Measurements from ENCODE around the gene ALDH4A1.
"Not testable (repeated sequence)": the region's sequence is repeated elsewhere in the genome, so short reads cannot be mapped to it uniquely, and the experiment has no call there.

Gene ALDH4A1

GRCh38 chr1:18877282-18877681 lies 25.1 kb downstream of the ALDH4A1 start:
- DNase-seq (ENCODE audit: low read depth): no peak

GRCh38 chr1:18876210-18876609 lies 26.1 kb downstream of the ALDH4A1 start:
- no peak for DNase-seq (ENCODE audit: low read depth)

- DNase-seq (ENCODE audit: low read depth): no peak
These were observed 26.6 kb downstream of the ALDH4A1 start for GRCh38 chr1:18875796-18876128.

DNA sequence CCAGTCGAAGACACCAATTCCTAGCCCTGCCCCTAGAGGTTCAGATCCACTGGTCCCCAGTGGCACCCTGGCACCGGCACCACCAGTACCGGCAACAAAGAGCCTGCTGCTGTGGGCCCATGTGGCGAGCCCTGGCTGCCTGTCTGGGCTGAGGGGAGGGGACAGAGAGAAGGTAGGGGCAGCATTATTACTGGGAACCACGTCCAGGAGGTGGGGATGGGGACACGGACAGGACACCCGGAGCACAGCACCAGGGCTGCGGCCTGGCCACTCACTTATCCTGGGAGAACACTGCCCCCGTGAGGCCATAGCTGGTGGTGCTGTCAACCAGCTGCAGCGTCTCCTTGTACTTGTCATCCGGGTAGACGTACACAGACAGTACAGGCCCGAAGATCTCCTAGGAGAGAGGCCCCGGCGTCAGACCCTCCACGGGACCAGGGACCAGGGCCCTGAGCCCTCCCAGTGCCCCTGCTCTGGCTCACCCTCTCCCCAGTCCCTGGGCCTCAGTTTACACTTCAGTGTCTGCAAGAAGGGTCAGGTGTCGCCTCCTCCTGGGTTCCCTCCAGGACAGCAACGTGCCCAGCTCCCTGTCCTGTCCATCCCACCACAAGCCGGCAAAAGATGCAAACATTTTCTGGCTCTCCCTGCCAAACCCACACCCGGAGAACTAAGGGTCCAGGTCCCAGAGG lies 27.1 kb downstream of the ALDH4A1 start:
- DNase-seq (ENCODE audit: low read depth): peak; percentile 24

DNA sequence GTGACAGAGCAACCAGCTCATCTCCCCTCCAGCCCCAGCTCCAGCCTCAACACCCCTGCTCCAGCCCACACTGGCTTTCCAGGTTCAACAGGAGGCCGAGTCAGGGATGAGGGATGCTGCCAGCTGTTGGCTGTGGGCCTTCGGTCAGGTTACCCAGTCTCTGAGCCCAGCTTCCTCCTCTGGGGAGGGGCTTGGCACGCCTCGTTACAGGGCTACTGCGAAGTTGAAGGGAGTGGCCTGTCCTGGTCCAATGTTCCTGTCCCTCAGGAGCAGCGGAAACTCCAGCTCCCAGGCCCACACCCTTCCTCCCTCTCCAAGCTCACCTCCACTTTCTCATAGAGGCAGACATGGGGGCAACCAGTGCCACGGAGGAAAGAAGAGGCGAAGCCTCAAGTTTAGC lies 27.8 kb downstream of the ALDH4A1 start:
- no peak for DNase-seq (ENCODE audit: low read depth)

DNA sequence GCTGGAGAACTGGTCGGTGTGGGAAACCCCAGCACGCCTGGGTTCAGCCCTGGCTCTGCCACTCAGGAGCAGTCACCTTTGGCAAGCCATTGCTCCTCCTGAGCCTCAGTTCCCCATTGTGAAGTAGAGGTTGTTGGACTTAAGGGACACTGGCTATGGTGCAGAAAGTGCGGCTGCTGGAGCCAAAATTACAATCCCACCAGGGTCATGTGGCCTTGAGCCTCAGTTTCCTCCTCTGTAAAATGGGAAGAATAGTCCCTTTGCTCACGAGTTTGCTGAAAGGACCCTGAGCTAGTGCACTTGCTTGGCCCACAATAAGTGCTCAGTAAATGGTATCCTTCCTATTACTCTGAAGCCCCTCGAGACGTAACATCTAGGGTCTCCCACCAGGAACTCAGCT lies 28.3 kb downstream of the ALDH4A1 start:
- DNase-seq (ENCODE audit: low read depth): no peak

DNA sequence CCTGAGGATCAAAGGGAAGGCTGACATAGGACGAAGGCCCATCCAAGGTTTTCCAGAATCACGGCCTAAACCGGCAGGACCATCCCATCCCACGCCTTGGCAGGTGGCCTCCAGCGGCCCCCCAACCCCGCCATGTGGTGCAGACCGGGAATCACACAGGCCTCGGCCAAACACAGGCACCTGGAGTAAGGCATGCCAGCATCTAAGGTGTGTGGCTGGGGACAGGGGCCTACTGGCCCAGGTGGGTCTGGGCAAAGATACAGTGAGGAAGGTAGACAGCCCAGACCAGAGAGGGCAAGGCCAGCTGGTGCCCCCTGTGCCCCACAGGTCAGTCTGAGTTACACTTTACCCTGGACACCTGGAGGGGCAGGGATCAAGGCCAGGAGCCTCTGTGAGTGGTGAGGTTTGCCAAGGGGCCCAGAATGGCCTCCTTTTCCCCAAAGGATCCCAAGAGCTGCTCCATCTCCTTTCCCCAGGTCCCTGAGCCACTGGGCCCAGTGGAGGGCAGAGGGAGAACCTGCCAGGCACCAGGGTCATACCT lies 30.2 kb downstream of the ALDH4A1 start:
- DNase-seq (ENCODE audit: low read depth): no peak

- DNase-seq (ENCODE audit: low read depth): no peak
These were observed 30.8 kb downstream of the ALDH4A1 start for GRCh38 chr1:18871401-18872070.

- no peak for DNase-seq (ENCODE audit: low read depth)
These were observed 31.4 kb downstream of the ALDH4A1 start for GRCh38 chr1:18870957-18871356.

DNA sequence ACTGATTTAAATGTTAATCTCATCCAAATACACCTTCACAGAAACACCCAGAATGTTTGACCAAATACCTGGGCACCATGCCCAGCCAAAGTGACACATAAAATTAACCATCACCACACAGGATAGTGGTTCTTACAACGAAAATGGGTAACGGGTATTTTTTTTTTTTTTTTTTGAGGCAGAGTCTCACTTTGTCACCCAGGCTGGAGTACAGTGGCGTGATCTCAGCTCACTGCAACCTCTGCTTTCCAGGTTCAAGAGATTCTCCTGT lies 31.8 kb downstream of the ALDH4A1 start:
- DNase-seq (ENCODE audit: low read depth): not testable (repeated sequence)

DNA sequence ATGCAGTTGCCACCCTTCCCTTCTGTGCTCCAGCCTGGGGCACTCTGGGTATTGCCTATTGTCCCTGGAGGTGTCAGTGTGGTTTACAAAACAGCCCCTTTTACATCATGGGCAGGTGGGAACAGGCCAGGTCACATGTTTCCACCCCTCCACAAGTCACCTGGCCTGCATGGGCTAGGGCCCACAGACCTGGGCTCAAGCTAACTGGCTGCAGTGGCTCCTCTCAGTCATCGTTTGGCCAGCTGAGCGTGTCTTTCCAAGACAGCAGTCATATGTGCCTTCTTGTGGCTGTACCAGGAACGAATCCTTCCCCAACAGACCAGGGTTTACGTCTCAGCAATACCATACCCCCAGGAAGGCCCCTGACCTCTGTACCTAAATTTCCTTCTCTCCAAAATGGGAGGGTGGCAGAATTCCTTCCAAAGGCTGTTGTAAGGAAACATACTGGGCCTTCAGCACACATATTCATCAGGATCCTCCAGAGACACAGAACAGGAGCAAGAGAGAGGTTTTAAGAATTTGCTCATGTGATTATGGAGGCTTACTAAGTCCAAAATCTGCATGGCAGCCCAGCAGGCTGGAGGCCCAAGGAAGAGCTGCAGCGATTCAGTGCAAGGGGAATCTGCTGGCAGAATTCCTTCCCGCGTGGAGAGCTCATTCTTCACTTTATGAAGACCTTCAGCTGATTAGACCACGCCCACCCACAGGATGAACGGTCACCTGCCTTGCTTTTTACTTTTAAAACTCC lies 32.3 kb downstream of the ALDH4A1 start:
- DNase-seq (ENCODE audit: low read depth): no peak

DNA sequence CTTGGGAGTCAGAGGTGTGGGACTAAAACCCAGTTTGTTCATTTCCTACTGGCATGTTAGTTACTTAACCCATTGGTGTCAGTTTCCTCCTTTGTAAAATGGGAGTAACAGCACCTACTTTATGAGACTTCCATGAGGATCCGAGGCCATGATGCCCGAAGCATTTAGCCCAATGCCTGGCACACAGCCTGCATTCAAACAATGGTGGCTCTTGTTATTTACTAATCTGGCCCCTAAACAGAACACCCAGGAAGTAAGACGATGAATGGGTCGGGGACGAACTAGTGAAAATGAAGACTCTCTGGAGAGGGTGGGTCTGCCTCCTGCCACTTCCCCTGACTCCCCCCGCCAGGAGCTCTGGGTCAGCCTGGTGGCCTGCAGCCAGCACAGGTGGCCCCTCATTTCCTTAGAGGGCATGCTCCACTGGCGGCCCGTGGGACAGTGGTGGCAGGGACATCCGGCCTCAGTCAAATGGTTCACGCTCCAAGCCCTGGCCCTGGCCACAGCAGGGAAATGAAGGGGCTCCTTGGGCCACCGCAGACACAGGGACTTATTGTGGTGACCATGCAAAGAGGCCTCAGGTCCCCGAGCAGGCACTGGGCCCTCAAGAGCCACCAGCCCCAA lies 33.4 kb downstream of the ALDH4A1 start:
- no peak for DNase-seq (ENCODE audit: low read depth)

- no peak for DNase-seq (ENCODE audit: low read depth)
These were observed 34.0 kb downstream of the ALDH4A1 start for GRCh38 chr1:18868354-18868753.

DNA sequence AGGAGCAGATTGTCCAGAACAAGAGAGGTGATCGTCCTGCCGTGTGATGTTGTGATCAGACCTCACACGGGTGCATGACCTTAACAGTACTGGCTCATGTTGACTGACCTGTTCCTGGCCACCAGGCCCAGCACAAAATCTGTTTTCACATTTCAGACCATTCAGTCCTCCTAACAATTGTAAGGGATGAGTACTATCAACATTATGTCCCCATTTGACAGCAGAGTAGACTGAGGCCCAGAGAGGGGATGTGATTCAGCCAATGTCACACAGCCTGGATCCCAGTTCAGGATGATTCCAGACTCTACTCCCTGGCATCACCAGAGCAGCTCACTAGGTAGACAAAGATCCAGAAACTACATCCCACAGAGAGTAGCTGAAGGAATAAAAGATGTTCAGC lies 35.5 kb downstream of the ALDH4A1 start:
- DNase-seq (ENCODE audit: low read depth): no peak

- DNase-seq (ENCODE audit: low read depth): no peak
These were observed 36.0 kb downstream of the ALDH4A1 start for GRCh38 chr1:18866314-18866713.

GRCh38 chr1:18865176-18865575 lies 37.2 kb downstream of the ALDH4A1 start:
- no peak for DNase-seq (ENCODE audit: low read depth)

- DNase-seq (ENCODE audit: low read depth): no peak
These were observed 40.8 kb downstream of the ALDH4A1 start for GRCh38 chr1:18861590-18861989.

GRCh38 chr1:18861082-18861481 lies 41.3 kb downstream of the ALDH4A1 start:
- no peak for DNase-seq (ENCODE audit: low read depth)

GRCh38 chr1:18859560-18859959 lies 42.8 kb downstream of the ALDH4A1 start, which contains the start of gene TAS1R2:
TAS1R2 (minus strand) TSS chr1:18859660; CDS start chr1:18859660, 0 bp downstream.
- no peak for DNase-seq (ENCODE audit: low read depth)

- no peak for DNase-seq (ENCODE audit: low read depth)
These were observed 44.2 kb downstream of the ALDH4A1 start for GRCh38 chr1:18858070-18858688.

- DNase-seq (ENCODE audit: low read depth): no peak
These were observed 45.9 kb downstream of the ALDH4A1 start for GRCh38 chr1:18856435-18856834.

DNA sequence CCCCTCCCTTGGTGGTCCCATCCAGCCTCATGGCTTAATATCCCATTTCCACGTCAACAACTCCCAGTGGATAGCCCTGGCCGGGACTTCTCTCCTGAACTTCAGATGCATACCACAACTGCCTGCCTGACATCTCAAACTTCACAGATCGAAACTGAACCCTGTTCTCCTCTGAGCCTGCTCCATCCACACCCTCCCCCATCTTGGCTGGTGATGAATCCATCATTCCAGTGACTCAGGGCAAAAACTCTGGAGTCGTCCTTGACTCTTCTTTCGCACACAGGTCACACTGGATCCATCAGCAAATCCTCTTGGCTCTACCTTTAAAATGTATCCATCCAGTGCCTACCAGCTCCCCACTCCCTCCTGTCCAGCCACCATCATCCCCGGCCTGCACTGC lies 46.8 kb downstream of the ALDH4A1 start:
- DNase-seq (ENCODE audit: low read depth): no peak

All from T-helper 22 cell (primary cell).